ENCODE measurements around the gene MCEMP1.

The MCEMP1 gene

DNA sequence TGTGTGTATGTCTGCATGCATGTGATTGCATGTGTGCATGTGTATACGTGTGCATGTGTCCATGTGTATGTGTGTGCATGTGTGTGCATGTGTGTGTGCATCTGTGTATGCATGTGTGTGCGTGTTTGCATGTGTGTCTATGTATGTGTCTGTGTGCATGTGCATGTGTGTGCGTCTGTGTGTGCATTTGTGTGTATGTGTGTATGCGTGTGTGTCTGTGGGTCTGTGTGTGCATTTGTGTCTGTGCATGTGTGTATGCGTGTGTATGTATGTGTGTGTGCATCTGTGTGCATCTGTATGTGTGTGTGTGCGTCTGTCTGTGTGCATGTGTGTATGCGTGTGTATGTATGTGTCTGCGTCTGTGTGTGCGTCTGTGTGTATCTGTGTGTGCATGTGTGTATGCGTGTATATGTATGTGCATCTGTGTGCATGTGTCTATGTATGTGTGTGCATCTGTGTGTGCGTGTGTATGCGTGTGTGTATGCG, 37.0 kb upstream of the MCEMP1 start:
- Histone ChIP-seq H3K27me3 (ENCODE audit: insufficient read depth, low read length) (no peaks in the 10 kb centered on the region), H2AFZ (ENCODE audit: insufficient read depth, low read length, poor library complexity) (no peak overlapping the region), H3K4me3 (ENCODE audit: low read depth, low read length) (peak overlapping the region; percentile 5), H3K4ac (ENCODE audit: low read depth, low read length) (no peak overlapping the region), H3K79me1 (ENCODE audit: low read length) (peaks cover 6% of the 10 kb centered on the region), H3K4me2 (ENCODE audit: low read length) (no peak overlapping the region), H3K9ac (ENCODE audit: low read length) (no peak overlapping the region), H3K18ac (ENCODE audit: low read length) (no peak overlapping the region), H3K36me3 (ENCODE audit: control insufficient read depth in 1 of 2, insufficient read depth in 2 of 2, low read length in 2 of 2) (peaks cover 24% of the 10 kb centered on the region in 2 experiments), H3K79me2 (ENCODE audit: control insufficient read depth, insufficient read depth, low read length, poor library complexity) (peaks cover 7% of the 10 kb centered on the region), H3K4me1 (ENCODE audit: control insufficient read depth in 1 of 2, insufficient read depth in 2 of 2, low read length in 2 of 2) (peaks cover 7 to 11% of the 10 kb centered on the region in 2 experiments), H3K9me3 (ENCODE audit: insufficient read depth, low read depth, low read length) (peaks cover 8% of the 10 kb centered on the region), H2AK5ac (ENCODE audit: low read length) (no peak overlapping the region), H3K27ac (ENCODE audit: low read depth, low read length) (no peak overlapping the region), H3K14ac (ENCODE audit: low read length) (no peak overlapping the region), H2BK12ac (ENCODE audit: low read length) (no peak overlapping the region), H2BK5ac (ENCODE audit: low read depth, low read length, poor library complexity) (no peak overlapping the region), H3K23ac (ENCODE audit: low read length) (no peak overlapping the region), H4K91ac (ENCODE audit: low read depth, low read length) (no peak overlapping the region), H4K12ac (ENCODE audit: low read depth, low read length) (no peak overlapping the region), H4K8ac (ENCODE audit: low read depth, low read length) (no peak overlapping the region), H2BK120ac (ENCODE audit: insufficient read depth, low read length, poor library complexity) (no peak overlapping the region)
- no peak for DNase-seq
- no CpG with 5 or more reads among the region's 13 CpGs for WGBS (ENCODE audit: extremely low coverage, insufficient coverage, insufficient read length)

DNA sequence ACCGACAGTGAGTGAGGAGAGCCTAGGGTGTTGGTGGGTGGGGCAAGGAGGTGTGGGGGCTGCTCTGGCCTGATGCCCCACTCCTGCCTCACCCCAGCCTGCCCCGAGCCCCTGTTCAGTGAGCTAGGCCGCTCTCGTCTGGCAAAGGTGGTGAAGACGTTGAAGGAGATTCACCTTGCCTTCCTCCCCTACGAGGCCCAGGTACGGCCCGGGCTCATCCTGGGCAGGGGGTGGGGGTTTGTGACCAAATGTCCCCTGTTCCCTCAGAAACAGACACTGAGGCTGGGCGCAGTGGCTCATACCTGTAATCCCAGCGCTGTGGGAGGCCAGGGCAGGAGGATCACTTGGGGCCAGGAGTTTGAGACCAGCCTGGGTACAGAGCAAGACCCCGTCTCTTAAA, 36.1 kb upstream of the MCEMP1 start:
- no CpG with 5 or more reads among the region's 11 CpGs for WGBS (ENCODE audit: extremely low coverage, insufficient coverage, insufficient read length)
- peaks cover 26 to 29% of the 10 kb centered on the region in 2 experiments for H3K36me3 ChIP-seq (ENCODE audit: control insufficient read depth in 1 of 2, insufficient read depth in 2 of 2, low read length in 2 of 2)
- no peaks in the 10 kb centered on the region for H3K27me3 ChIP-seq (ENCODE audit: insufficient read depth, low read length)
- no peak overlapping the region for H2AFZ ChIP-seq (ENCODE audit: insufficient read depth, low read length, poor library complexity)
- no peak overlapping the region for H4K91ac ChIP-seq (ENCODE audit: low read depth, low read length)
- H2AK5ac ChIP-seq (ENCODE audit: low read length): no peak overlapping the region
- no peak overlapping the region for H3K9ac ChIP-seq (ENCODE audit: low read length)
- no peak overlapping the region for H4K12ac ChIP-seq (ENCODE audit: low read depth, low read length)
- peaks cover 7 to 11% of the 10 kb centered on the region in 2 experiments for H3K4me1 ChIP-seq (ENCODE audit: control insufficient read depth in 1 of 2, insufficient read depth in 2 of 2, low read length in 2 of 2)
- H3K79me2 ChIP-seq (ENCODE audit: control insufficient read depth, insufficient read depth, low read length, poor library complexity): peaks cover 7% of the 10 kb centered on the region
- no peak overlapping the region for H3K4me3 ChIP-seq (ENCODE audit: low read depth, low read length)
- no peak overlapping the region for H3K18ac ChIP-seq (ENCODE audit: low read length)
- no peak overlapping the region for H4K8ac ChIP-seq (ENCODE audit: low read depth, low read length)
- H3K23ac ChIP-seq (ENCODE audit: low read length): no peak overlapping the region
- no peak overlapping the region for H2BK12ac ChIP-seq (ENCODE audit: low read length)
- H3K9me3 ChIP-seq (ENCODE audit: insufficient read depth, low read depth, low read length): peaks cover 8% of the 10 kb centered on the region
- no peak overlapping the region for H3K27ac ChIP-seq (ENCODE audit: low read depth, low read length)
- no peak for DNase-seq
- H2BK120ac ChIP-seq (ENCODE audit: insufficient read depth, low read length, poor library complexity): no peak overlapping the region
- H3K14ac ChIP-seq (ENCODE audit: low read length): no peak overlapping the region
- H3K4me2 ChIP-seq (ENCODE audit: low read length): no peak overlapping the region
- H3K79me1 ChIP-seq (ENCODE audit: low read length): peaks cover 6% of the 10 kb centered on the region
- no peak overlapping the region for H2BK5ac ChIP-seq (ENCODE audit: low read depth, low read length, poor library complexity)
- no peak overlapping the region for H3K4ac ChIP-seq (ENCODE audit: low read depth, low read length)

DNA sequence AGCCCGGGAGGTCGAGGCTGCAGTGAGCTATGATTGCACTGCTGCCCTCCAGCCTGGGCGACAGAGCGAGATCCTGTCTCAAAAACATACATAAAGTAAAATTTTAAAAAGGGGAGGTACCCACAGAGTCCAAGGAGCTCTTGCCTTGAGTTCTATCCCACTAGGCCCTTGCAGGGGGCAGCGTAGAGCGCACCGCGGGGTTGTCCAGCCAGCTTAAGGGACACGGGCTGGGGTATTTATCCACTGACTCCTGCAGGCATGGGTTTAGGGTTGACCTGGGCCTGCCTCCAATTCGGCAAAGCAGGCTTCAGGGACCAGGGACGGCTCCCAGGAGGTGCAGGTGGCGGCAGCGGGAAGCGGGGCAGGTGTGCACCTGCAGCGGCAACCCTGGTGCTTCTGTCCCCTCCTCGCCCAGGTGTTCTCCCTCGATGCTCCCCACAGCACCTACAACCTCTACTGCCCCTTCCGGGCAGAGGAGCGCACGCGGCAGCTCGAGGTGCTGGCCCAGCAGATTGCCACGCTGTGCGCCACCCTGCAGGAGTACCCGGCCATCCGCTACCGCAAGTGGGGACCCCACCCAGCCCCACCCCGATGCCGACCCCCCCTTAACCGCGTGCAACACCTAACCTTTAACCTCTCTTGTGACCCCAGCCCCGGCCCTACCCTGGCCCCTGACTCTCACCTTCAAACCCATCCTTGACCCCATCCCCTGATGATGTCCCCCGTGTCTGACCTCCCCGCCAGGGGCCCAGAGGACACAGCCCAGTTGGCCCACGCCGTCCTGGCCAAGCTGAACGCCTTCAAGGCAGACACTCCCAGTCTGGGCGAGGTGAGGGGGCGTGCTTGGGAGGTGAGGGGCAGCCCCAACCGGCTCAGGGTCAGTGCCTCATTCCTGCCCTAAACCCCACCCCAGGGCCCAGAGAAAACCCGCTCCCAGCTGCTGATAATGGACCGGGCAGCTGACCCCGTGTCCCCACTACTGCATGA, 35.3 kb upstream of the MCEMP1 start:
- Histone ChIP-seq H3K14ac (ENCODE audit: low read length) (no peak overlapping the region), H3K36me3 (ENCODE audit: control insufficient read depth in 1 of 2, insufficient read depth in 2 of 2, low read length in 2 of 2) (peaks cover 31 to 36% of the 10 kb centered on the region in 2 experiments), H4K91ac (ENCODE audit: low read depth, low read length) (no peak overlapping the region), H3K18ac (ENCODE audit: low read length) (no peak overlapping the region), H3K4me2 (ENCODE audit: low read length) (no peak overlapping the region), H4K12ac (ENCODE audit: low read depth, low read length) (no peak overlapping the region), H3K27ac (ENCODE audit: low read depth, low read length) (no peak overlapping the region), H2BK12ac (ENCODE audit: low read length) (no peak overlapping the region), H2BK5ac (ENCODE audit: low read depth, low read length, poor library complexity) (no peak overlapping the region), H2BK120ac (ENCODE audit: insufficient read depth, low read length, poor library complexity) (no peak overlapping the region), H3K4ac (ENCODE audit: low read depth, low read length) (no peak overlapping the region), H2AK5ac (ENCODE audit: low read length) (no peak overlapping the region), H4K8ac (ENCODE audit: low read depth, low read length) (no peak overlapping the region), H3K79me2 (ENCODE audit: control insufficient read depth, insufficient read depth, low read length, poor library complexity) (peaks cover 7% of the 10 kb centered on the region), H3K4me3 (ENCODE audit: low read depth, low read length) (no peak overlapping the region), H2AFZ (ENCODE audit: insufficient read depth, low read length, poor library complexity) (no peak overlapping the region), H3K79me1 (ENCODE audit: low read length) (peaks cover 6% of the 10 kb centered on the region), H3K9me3 (ENCODE audit: insufficient read depth, low read depth, low read length) (peaks cover 5% of the 10 kb centered on the region), H3K4me1 (ENCODE audit: control insufficient read depth in 1 of 2, insufficient read depth in 2 of 2, low read length in 2 of 2) (peaks cover 5 to 8% of the 10 kb centered on the region in 2 experiments), H3K23ac (ENCODE audit: low read length) (no peak overlapping the region), H3K9ac (ENCODE audit: low read length) (no peak overlapping the region), H3K27me3 (ENCODE audit: insufficient read depth, low read length) (no peaks in the 10 kb centered on the region)
- WGBS (ENCODE audit: extremely low coverage, insufficient coverage, insufficient read length): no CpG with 5 or more reads among the region's 43 CpGs
- no peak for DNase-seq

DNA sequence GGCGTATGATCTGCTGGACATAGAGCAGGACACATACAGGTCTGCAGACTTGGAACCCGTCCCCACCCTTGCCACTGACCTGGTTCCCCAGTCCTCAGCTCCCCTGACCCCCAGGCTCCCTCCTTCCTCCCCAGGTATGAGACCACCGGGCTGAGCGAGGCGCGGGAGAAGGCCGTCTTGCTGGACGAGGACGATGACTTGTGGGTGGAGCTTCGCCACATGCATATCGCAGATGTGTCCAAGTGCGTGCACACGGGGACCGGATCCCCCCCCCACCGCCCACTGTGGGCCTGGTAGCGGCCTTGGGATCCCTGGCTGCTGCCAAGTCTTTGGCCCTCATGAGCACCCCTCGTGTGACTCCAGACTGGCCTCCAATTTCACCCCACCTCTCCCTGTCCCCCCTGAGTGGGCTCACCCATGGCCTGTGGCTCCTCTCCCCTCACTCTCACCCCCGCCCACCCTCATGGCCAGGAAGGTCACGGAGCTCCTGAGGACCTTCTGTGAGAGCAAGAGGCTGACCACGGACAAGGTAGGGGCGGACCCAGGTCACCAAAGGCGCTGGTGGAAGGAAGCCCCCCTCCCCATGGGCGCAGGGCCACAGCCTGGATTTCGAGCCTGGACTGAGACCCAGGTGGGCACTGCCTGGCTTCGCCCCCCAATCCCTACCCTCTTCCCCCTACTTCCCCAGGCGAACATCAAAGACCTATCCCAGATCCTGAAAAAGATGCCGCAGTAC, 34.4 kb upstream of the MCEMP1 start:
- no peak overlapping the region for H2AK5ac ChIP-seq (ENCODE audit: low read length)
- H3K14ac ChIP-seq (ENCODE audit: low read length): no peak overlapping the region
- no peaks in the 10 kb centered on the region for H3K27me3 ChIP-seq (ENCODE audit: insufficient read depth, low read length)
- H3K4me2 ChIP-seq (ENCODE audit: low read length): no peak overlapping the region
- no peak overlapping the region for H3K18ac ChIP-seq (ENCODE audit: low read length)
- H2BK120ac ChIP-seq (ENCODE audit: insufficient read depth, low read length, poor library complexity): no peak overlapping the region
- H4K91ac ChIP-seq (ENCODE audit: low read depth, low read length): no peak overlapping the region
- H3K79me2 ChIP-seq (ENCODE audit: control insufficient read depth, insufficient read depth, low read length, poor library complexity): peaks cover 2% of the 10 kb centered on the region
- peaks cover 3 to 4% of the 10 kb centered on the region in 2 experiments for H3K4me1 ChIP-seq (ENCODE audit: control insufficient read depth in 1 of 2, insufficient read depth in 2 of 2, low read length in 2 of 2)
- H2AFZ ChIP-seq (ENCODE audit: insufficient read depth, low read length, poor library complexity): no peak overlapping the region
- H3K4me3 ChIP-seq (ENCODE audit: low read depth, low read length): no peak overlapping the region
- no peak overlapping the region for H4K12ac ChIP-seq (ENCODE audit: low read depth, low read length)
- no peak overlapping the region for H3K27ac ChIP-seq (ENCODE audit: low read depth, low read length)
- peaks cover 3% of the 10 kb centered on the region for H3K9me3 ChIP-seq (ENCODE audit: insufficient read depth, low read depth, low read length)
- H2BK12ac ChIP-seq (ENCODE audit: low read length): no peak overlapping the region
- no CpG with 5 or more reads among the region's 27 CpGs for WGBS (ENCODE audit: extremely low coverage, insufficient coverage, insufficient read length)
- no peak overlapping the region for H3K9ac ChIP-seq (ENCODE audit: low read length)
- no peak overlapping the region for H3K4ac ChIP-seq (ENCODE audit: low read depth, low read length)
- peaks cover 1% of the 10 kb centered on the region for H3K79me1 ChIP-seq (ENCODE audit: low read length)
- H3K23ac ChIP-seq (ENCODE audit: low read length): no peak overlapping the region
- DNase-seq: no peak
- no peak overlapping the region for H2BK5ac ChIP-seq (ENCODE audit: low read depth, low read length, poor library complexity)
- H3K36me3 ChIP-seq (ENCODE audit: control insufficient read depth in 1 of 2, insufficient read depth in 2 of 2, low read length in 2 of 2): peaks cover 37 to 44% of the 10 kb centered on the region in 2 experiments
- H4K8ac ChIP-seq (ENCODE audit: low read depth, low read length): no peak overlapping the region
